OCI-M2 (cell line): Measurements from ENCODE around the gene GTF2B.
"Not testable (repeated sequence)": the region's sequence is repeated elsewhere in the genome, so short reads cannot be mapped to it uniquely, and the experiment has no call there.

Source experiments
- DNase-seq: peaks from one replicate; lab custom pipeline; 2025; ENCODE audit not compliant: unreplicated experiment; lab: John Stamatoyannopoulos, UW

GTF2B gene

GRCh38 chr1:88885933-88886332 lies 5.4 kb downstream of the GTF2B start:
- no peak for DNase-seq

DNA sequence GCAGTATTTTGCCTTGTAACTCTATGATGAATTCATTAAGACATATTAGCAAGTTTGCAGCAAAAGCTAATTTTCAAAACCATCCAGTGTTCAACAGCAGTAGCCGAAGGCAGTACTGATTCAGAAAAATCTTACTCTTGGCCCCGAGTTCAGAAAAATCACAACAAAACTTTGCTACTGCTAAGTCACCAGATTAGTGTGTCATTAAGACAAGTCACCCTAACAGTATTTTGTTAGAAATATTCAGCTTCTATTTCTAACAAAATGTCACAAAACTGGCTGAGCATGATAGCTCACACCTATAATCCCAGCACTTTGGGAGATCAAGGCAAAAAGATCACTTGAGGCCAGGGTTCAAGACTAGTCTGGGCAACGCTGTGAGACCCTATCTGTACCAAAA lies 8.2 kb downstream of the GTF2B start:
- no peak for DNase-seq

DNA sequence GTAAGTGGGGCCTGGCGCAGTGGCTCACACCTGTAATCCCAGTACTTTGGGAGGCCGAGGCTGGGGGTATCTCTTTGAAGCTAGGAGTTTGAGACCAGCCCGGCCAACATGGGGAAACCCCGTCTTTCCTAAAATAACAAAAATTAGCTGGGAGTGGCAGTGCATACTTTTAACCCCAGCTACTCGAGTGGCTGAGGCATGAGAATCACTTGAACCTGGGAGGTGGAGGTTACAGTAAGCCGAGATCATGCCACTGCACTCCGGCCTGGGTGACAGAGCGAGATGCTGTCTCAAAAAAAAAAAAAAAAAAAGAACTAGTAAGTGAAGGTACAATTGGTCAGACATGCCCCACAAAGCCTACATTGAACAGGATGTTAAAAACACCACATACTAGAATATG lies 10.7 kb downstream of the GTF2B start:
- DNase-seq: not testable (repeated sequence)

DNA sequence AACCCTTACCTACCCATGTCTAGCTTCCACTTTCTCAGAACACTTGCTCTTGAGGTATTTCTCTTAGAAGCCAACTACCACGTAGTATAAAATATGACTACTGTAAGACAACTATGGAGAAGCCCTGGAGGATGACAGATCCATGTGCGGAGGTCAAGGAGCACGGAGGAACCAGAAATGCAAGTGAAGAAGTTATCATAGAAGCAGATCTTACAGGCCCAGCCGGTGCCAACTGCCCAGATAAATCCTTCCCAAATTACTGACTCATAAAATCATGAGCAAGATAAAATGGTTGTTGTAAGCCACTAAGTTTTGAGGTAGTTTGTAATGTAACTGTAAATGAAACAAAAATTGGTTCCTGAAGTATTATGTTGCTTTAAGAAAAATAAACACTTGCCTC lies 12.6 kb downstream of the GTF2B start:
- DNase-seq: no peak

GRCh38 chr1:88877911-88878310 lies 13.5 kb downstream of the GTF2B start:
- no peak for DNase-seq

DNA sequence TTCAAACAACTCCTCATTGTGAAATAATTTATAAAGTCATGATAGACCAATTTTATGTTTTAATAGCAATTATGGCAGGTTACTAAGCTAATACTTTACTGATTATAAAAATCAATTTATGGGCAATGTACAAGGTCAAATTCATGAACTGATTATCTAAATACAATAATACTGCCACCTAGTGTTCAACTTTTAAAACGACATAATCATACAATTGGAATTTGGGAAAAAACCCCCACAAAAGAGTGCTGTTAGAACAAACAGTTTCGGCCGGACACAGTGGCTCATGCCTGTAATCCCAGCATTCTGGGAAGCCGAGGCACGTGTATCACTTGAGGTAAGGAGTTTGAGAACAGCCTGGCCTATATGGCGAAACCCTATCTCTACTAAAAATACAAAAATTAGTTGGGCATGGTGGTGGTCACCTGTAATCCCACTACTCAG lies 14.0 kb downstream of the GTF2B start:
- DNase-seq: no peak

- DNase-seq: no peak
These were observed 14.6 kb downstream of the GTF2B start for GRCh38 chr1:88876573-88877365.

DNA sequence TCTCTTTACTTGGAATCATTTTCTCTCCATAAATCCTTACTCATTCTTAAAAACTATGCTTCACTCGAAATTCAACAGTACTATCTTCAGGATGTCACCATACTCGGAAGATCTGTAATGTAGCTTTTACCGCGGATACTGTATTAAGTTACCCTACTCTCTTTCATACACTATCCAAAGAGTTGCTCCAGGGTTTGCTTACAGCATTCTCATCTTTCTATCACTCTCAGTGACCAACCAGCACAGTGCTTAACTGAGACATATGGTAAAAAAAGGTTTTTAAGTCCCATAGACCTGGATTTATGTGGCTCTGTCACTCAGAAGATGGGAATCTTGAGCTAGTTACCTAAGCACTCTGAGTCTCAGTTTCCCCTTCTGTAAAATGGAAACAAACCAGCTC lies 15.8 kb downstream of the GTF2B start:
- DNase-seq: no peak

DNA sequence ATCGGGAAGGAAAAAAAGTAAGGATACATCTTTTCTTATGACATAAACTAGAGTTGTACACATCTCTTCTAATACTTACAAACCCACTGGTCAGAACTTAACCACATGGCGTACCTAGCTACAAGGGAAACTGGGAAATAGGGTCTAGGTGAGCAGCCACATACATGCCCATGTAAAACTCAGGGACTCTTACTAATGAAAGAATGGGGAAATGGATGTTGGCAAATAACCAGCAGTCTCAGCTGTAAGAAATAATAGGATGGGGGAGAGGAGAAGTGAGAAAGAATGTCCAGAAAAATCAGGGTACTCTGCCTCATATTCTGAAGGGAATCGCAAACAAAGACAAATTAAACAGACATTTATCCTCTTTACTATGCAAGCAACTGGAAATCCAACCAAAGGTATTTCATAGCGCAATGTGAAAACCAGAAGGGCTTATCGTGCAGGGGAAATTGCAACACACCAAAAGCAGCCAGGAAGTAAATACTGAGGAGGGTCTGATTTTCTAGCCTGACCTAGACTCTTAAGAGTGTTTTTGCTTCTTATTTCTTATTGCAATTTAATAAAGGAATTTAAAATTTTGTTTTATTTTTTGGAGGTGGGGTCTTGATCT lies 17.5 kb downstream of the GTF2B start:
- no peak for DNase-seq

GRCh38 chr1:88869644-88870043 lies 21.7 kb downstream of the GTF2B start:
- not testable (repeated sequence) for DNase-seq

DNA sequence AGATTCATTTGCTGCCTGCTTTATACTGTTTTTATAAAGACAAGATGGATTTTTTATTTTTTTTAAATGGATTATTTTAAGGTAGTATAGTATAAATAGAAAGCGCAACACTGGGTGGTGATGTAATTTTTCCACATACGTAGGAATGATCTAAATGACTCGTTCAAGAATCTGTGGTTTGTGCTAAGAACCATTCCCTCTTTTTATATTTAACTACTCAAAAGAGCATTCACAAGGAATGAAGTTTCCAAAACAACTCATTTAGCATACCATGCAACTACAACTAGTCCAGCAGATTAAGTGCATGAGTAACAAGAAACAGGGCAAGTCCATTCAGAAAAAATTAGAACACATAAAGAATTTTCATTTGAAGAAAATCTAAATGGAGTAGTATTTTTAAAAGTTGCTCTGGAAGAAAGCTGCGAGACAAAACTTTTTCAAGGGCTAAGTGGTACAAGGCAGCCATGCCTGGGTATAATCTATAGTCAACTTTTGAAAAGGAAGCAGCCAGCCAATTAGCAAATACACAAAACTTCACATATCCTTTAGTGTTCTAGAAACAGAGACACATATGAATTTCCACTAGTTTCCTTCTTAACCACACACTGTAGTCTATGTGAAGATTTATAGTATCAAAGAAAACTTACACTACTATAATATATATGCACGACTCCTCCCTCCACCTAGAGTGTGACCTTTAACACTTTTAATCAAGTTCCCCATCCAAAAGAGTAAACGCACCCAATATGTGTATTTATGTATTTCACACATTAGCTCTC lies 23.4 kb downstream of the GTF2B start:
- no peak for DNase-seq

DNA sequence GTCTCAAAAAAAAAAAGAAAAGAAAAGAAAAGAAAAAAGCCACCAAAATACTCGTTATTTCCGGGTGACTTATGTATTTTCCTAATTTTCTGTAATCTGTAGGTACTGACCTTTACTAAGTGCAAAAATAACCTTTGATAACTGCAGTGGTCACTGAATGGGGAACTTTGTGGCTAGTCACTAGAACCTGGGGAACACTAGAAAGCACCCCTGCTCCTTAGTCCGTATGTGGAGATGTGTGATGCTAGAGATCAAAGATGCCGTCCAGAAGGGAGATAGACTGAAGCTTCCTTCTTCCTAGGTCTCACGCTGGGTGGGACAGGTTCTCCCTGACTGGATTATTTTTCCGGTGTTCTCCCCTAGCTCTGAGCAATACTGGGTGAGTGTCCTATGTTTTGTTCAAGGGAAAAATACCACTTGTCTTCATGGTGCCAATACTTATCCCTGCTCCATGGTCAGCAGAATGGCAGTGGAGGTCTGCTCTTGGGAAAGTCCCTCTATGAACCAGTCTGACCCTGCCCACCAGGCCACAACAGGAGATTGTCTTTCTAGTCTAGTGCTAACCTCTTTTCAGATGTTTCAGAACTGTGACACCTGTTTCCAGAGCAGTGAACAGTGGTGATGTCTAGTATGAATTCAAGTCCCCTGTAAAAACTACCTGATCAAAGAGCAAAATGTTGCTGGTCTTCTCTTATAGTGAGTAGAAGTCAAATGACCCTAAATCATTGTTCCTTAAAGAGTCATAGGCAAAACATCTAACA lies 39.9 kb downstream of the GTF2B start:
- no peak for DNase-seq

DNA sequence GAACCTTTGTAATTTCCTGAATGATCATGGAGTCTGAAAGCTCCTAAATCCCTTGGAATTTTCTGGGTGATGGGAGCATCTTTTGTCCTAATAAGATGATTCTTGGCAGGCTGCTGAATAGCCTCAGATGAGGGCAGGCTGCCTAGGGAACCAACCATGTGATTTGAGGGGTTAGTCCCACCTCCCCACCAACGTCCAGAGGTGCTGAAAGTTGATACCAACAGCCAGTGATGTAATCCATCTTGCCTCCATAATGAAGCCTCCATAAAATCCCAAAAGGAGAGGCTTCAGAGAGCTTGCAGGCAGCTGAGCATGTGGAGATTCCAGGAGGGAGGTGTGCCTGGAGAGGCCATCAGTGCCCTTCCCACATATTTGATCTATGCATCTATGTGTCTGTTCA lies 43.7 kb downstream of the GTF2B start:
- no peak for DNase-seq

DNA sequence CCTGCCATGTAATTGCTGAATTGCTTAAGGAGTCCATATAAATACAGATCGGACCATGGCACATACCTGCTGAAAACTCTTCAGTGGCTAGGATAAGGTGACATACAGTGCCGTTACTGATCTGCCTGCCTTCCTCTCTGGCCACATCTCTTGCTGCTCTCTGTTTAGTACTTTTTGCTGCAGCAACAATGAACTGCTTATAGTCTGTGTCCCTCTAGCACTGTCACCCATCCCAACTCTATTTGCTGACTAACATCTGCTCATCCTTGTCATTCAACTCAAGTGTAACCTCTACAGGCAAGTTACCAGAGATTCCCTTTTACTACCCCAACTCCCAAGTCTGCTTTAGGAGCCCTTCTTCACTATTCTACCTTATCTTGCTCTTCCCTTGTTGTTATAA lies 65.6 kb downstream of the GTF2B start:
- no peak for DNase-seq

GRCh38 chr1:88819642-88820041 lies 71.7 kb downstream of the GTF2B start:
- not testable (repeated sequence) for DNase-seq

DNA sequence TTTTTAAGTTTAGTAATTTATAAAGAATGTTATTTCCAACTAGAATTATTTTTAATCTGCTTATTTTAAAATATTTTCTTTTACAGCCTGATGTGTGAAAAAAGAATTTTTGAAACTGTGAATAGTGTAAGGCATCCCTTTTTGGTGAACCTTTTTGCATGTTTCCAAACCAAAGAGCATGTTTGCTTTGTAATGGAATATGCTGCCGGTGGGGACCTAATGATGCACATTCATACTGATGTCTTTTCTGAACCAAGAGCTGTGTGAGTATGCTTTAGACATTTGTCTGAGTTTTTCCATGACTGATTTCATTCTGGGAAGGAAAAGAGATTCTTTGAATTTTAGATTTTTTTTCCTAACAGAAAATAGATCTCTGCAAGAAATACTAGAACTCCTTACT lies 77.9 kb downstream of the GTF2B start:
- DNase-seq: no peak

GRCh38 chr1:88812366-88812765 lies 79.0 kb downstream of the GTF2B start:
- DNase-seq: no peak

DNA sequence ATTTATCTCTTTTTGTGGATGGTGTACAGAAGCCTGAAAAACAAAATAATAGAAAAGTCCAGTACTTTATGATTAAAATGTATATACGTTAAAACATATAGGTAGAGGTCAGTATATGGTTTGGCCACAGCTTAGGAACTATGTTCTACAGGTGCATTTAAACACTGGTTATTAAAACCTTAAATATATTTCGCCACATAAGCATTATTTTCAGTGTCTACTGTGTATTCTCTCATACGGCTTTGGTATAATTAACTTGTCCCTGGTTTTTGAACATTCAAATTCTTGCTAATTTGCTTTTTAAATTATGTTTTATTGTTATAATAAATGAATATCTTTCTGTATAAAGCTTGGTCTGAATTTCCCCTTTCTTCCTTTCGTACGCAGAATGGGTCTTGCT lies 87.9 kb downstream of the GTF2B start:
- DNase-seq: no peak

- no peak for DNase-seq
These were observed 88.4 kb downstream of the GTF2B start for GRCh38 chr1:88802950-88803349.
